Measurements from ENCODE around the gene ELL3. TPM values are rescaled to one million over a fixed set of nuclear protein-coding genes. Genes with fewer than 3 reads are reported as not detected.

The ELL3 gene
- total and polyA plus RNA-seq, 2 donors (not counting 3 experiments of a cell fraction or from before 2014, with no cell fraction given) = 3.1 to 3.6 TPM

- H3K27ac ChIP-seq (ENCODE audit: insufficient read depth, low read depth, low read length) = no peak overlapping the region
- POLR2A ChIA-PET = no interaction called here
- CTCF ChIA-PET = interaction anchor here (1.4 kb wide), 1 partner anchor 9 kb away, joined by 3 read pairs; no protein-coding TSS in a partner anchor
- no peak for DNase-seq (ENCODE audit: low read depth, low spot score)
- no peak for TF ChIP-seq POLR2AphosphoS5 (IDR thresholded peaks at IDR 0.05; ENCODE audit: insufficient read depth, low read depth, low read length)
- TF ChIP-seq MAX (IDR thresholded peaks at IDR 0.05; ENCODE audit: insufficient read depth, insufficient read length) = no peak
- no peak for TF ChIP-seq POLR2A (IDR thresholded peaks at IDR 0.05; ENCODE audit: low read depth, low read length)
- TF ChIP-seq CTCF (IDR thresholded peaks at IDR 0.05; ENCODE audit: extremely low read depth in 1 of 2, insufficient read depth in 1 of 2, low read depth in 1 of 2, low read length in 2 of 2) = no peak
- no peak for TF ChIP-seq JUN (IDR thresholded peaks at IDR 0.05; ENCODE audit: borderline replicate concordance, insufficient read depth, insufficient read length, low read depth)
- TF ChIP-seq EZH2 (IDR thresholded peaks at IDR 0.05; ENCODE audit: borderline replicate concordance, low read depth, low read length, severe bottlenecking) = no peak
- no peak for TF ChIP-seq MYC (IDR thresholded peaks at IDR 0.05; ENCODE audit: low read depth, low read length)
- TF ChIP-seq FOS (IDR thresholded peaks at IDR 0.05; ENCODE audit: borderline replicate concordance, insufficient read depth, low read length) = no peak
- TF ChIP-seq GATA2 (IDR thresholded peaks at IDR 0.05; ENCODE audit: insufficient read depth, insufficient read length, low read depth, low read length) = no peak
- BruUV-seq (replicated peaks) = no TSS peak
- no peak overlapping the region for H2AFZ ChIP-seq (ENCODE audit: low read depth, low read length)
- H3K4me2 ChIP-seq (ENCODE audit: insufficient read depth, low read length) = no peak overlapping the region
- H3K36me3 ChIP-seq (ENCODE audit: control insufficient read depth in 2 of 2, extremely low read depth in 1 of 2, insufficient read depth in 2 of 2, low read length in 2 of 2) = peaks cover 22 to 31% of the 10 kb centered on the region in 2 experiments
- FAIRE-seq = no peak
- H3K4me3 ChIP-seq (replicated peaks in 1 of 3; ENCODE audit: insufficient read depth in 1 of 3, low read depth in 1 of 3, low read length in 3 of 3) = no peak overlapping the region
- intact Hi-C loops (cut with micrococcal nuclease) = no loop called here
- dilution Hi-C loops (cut with MboI; ENCODE audit: extremely low pct_ligation_motif_present, low sequenced_read_pairs) = no loop called here
- H3K4me1 ChIP-seq (ENCODE audit: control insufficient read depth, extremely low read depth, insufficient read depth, low read length) = peaks cover 3% of the 10 kb centered on the region
- no peak overlapping the region for H3K9ac ChIP-seq (replicated peaks; ENCODE audit: extremely low read depth, insufficient read depth, low read length)
- H4K20me1 ChIP-seq (replicated peaks; ENCODE audit: control insufficient read depth, extremely low read depth, insufficient read depth, low read length) = no peaks in the 10 kb centered on the region
- no peaks in the 10 kb centered on the region for H3K79me2 ChIP-seq (ENCODE audit: control insufficient read depth, insufficient read depth, low read length)
- H3K27me3 ChIP-seq (ENCODE audit: control insufficient read depth in 2 of 2, insufficient read depth in 2 of 2, low read length in 2 of 2) = no peaks in the 10 kb centered on the region
- H3K9me3 ChIP-seq (replicated peaks; ENCODE audit: control insufficient read depth, insufficient read depth, low read length) = no peaks in the 10 kb centered on the region
- H3K9me1 ChIP-seq (replicated peaks; ENCODE audit: control insufficient read depth, extremely low read depth, insufficient read depth, low read length) = no peaks in the 10 kb centered on the region
Measured at GRCh38 chr15:43774062-43774461, 2.7 kb downstream of the ELL3 start.

All from endothelial cell of umbilical vein (primary cell).